Keratinocyte (primary cell): ENCODE measurements around the gene AOPEP.

Source experiments
- EZH2 ChIP-seq: IDR thresholded peaks from one replicate; pipeline ENCODE4 v1.6.1; 2012; ENCODE audit warnings: inconsistent platforms, mild to moderate bottlenecking, low read length, moderate library complexity
- TF ChIP-seq, protein P1 (sequence below), 3 experiments: IDR thresholded peaks in 1 of 3; conservative IDR thresholded peaks in 1 of 3; optimal IDR thresholded peaks in 1 of 3; 2 replicates in 2 of 3; 3 replicates in 1 of 3; pipeline versions ENCODE3 to v1.5.1; 2011; ENCODE audit warnings: low read length in 3 of 3, mild to moderate bottlenecking in 3 of 3, moderate library complexity in 2 of 3, control low read depth in 1 of 3, inconsistent platforms in 1 of 3; ENCODE audit not compliant: insufficient read depth in 2 of 3; ENCODE audit errors: extremely low read depth in 1 of 3

GRCh38 chr9:94927762-94928670, 201.5 kb downstream of the AOPEP start:
- TF ChIP-seq, protein P1, sequence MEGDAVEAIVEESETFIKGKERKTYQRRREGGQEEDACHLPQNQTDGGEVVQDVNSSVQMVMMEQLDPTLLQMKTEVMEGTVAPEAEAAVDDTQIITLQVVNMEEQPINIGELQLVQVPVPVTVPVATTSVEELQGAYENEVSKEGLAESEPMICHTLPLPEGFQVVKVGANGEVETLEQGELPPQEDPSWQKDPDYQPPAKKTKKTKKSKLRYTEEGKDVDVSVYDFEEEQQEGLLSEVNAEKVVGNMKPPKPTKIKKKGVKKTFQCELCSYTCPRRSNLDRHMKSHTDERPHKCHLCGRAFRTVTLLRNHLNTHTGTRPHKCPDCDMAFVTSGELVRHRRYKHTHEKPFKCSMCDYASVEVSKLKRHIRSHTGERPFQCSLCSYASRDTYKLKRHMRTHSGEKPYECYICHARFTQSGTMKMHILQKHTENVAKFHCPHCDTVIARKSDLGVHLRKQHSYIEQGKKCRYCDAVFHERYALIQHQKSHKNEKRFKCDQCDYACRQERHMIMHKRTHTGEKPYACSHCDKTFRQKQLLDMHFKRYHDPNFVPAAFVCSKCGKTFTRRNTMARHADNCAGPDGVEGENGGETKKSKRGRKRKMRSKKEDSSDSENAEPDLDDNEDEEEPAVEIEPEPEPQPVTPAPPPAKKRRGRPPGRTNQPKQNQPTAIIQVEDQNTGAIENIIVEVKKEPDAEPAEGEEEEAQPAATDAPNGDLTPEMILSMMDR (optimal IDR thresholded peaks at IDR 0.05 in 1 of 3, IDR thresholded peaks at IDR 0.05 in 1 of 3, conservative IDR thresholded peaks at IDR 0.05 in 1 of 3; ENCODE audit: extremely low read depth in 1 of 3, insufficient read depth in 2 of 3, low read length in 3 of 3), result no peak
- TF ChIP-seq EZH2, result no peak
